IMR-90 (cell line): ENCODE measurements around the gene EFEMP1.

Experiments
- CEBPB ChIP-seq: IDR thresholded peaks from 2 replicates; pipeline ENCODE4 v1.6.1; 2012; ENCODE audit warnings: low read depth, low read length, improper control_type of control experiment
- FOS ChIP-seq: fragments of 150-350 bp; IDR thresholded peaks from 2 replicates; pipeline ENCODE4 v1.6.1; 2016; ENCODE audit warnings: low read depth, low read length
- POLR2A ChIP-seq: IDR thresholded peaks from 2 replicates; pipeline ENCODE4 v1.6.1; 2012; ENCODE audit warnings: mild to moderate bottlenecking, low read depth, low read length
- RFX5 ChIP-seq: IDR thresholded peaks from 2 replicates; pipeline ENCODE4 v1.8.0; 2012; ENCODE audit warnings: low read depth, mild to moderate bottlenecking, low read length, moderate library complexity
- TF ChIP-seq, protein P1 (sequence below): conservative IDR thresholded peaks from 2 replicates; pipeline ENCODE4 v1.5.1; 2012; ENCODE audit warnings: mild to moderate bottlenecking, low read depth, low read length, improper control_type of control experiment
- TF ChIP-seq, protein P2 (sequence below): fragments of 150-350 bp; IDR thresholded peaks from 2 replicates; pipeline ENCODE4 v1.6.1; 2017; ENCODE audit warnings: mild to moderate bottlenecking, antibody characterized with exemption, low read length, low read depth

DNA sequence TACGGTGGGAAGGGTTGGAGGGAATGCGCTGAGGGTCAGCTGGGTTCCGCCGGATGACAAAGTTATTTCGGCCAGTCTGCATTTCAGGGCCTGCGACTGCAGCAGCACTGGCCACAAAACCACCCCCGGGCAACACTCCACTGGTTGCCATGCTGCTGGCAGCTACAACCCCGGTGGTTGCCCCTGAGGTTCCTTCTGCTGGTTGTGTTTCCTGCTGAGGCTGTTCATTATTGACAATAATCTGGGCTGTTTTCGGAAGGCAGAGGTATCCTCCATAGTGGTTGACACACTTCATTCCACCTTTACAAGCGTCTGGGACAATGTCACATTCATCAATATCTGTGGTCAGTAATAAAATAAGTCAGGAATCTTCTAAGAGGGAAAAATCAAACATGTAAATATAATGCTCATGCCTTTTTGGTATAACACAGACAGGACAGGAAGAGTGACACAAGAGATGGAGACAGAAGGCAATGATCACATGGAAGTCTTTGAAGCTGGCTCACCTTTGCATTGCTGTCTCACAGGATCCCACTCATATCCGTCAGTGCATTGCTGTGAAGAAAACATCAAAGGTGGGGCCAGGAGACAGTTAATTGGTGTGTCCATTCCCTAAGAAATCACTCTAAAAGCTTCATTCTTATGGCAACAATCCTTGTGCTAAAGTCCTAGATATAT lies 5.7 kb downstream of the EFEMP1 start:
- TF ChIP-seq, protein P1, sequence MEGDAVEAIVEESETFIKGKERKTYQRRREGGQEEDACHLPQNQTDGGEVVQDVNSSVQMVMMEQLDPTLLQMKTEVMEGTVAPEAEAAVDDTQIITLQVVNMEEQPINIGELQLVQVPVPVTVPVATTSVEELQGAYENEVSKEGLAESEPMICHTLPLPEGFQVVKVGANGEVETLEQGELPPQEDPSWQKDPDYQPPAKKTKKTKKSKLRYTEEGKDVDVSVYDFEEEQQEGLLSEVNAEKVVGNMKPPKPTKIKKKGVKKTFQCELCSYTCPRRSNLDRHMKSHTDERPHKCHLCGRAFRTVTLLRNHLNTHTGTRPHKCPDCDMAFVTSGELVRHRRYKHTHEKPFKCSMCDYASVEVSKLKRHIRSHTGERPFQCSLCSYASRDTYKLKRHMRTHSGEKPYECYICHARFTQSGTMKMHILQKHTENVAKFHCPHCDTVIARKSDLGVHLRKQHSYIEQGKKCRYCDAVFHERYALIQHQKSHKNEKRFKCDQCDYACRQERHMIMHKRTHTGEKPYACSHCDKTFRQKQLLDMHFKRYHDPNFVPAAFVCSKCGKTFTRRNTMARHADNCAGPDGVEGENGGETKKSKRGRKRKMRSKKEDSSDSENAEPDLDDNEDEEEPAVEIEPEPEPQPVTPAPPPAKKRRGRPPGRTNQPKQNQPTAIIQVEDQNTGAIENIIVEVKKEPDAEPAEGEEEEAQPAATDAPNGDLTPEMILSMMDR, result no peak
- TF ChIP-seq POLR2A, result no peak
- TF ChIP-seq, protein P2, sequence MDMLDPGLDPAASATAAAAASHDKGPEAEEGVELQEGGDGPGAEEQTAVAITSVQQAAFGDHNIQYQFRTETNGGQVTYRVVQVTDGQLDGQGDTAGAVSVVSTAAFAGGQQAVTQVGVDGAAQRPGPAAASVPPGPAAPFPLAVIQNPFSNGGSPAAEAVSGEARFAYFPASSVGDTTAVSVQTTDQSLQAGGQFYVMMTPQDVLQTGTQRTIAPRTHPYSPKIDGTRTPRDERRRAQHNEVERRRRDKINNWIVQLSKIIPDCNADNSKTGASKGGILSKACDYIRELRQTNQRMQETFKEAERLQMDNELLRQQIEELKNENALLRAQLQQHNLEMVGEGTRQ, result no peak
- TF ChIP-seq CEBPB, result no peak
- TF ChIP-seq RFX5, result no peak
- no peak for TF ChIP-seq FOS
